ENCODE results near the gene TMEM179B.

- TF ChIP-seq CTCF (IDR thresholded peaks at IDR 0.05) (no peak), POLR2A (IDR thresholded peaks at IDR 0.05) (no peak)
Measured at GRCh38 chr11:62789576-62789975, 2.4 kb downstream of the TMEM179B start.
